RCC 7860 (cell line): ENCODE data around the gene ACTMAP.
"Not testable (repeated sequence)": the region's sequence is repeated elsewhere in the genome, so short reads cannot be mapped to it uniquely, and the experiment has no call there.

Source experiments
- DNase-seq: peaks from one replicate; pipeline ENCODE4 v3.0.0-alpha.2; 2015; ENCODE audit warnings: low spot score
- FAIRE-seq: peaks from 2 replicates; lab custom pipeline; 2012; peaks lifted over from hg19 to GRCh38; lab: Jason Lieb, UNC

Gene ACTMAP

DNA sequence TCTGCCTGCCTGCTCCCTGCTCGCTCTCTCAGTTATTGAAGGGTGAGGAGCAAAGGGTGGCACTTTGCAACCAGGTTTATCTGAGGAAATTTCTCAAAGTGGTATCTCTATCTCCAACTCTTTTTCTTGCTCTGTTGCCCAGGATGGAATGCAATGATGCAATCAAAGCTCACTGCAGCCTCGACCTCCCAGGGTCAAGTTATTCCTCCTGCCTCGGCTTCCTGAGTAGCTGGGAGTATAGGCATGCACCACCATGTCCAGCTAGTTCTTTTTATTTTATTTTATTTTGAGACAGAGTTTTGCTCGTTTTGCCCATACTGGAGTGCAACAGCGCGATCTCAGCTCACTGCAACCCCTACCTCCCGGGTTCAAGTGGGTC lies 4.9 kb downstream of the ACTMAP start:
- FAIRE-seq = no peak
- peak; percentile 24 for DNase-seq

DNA sequence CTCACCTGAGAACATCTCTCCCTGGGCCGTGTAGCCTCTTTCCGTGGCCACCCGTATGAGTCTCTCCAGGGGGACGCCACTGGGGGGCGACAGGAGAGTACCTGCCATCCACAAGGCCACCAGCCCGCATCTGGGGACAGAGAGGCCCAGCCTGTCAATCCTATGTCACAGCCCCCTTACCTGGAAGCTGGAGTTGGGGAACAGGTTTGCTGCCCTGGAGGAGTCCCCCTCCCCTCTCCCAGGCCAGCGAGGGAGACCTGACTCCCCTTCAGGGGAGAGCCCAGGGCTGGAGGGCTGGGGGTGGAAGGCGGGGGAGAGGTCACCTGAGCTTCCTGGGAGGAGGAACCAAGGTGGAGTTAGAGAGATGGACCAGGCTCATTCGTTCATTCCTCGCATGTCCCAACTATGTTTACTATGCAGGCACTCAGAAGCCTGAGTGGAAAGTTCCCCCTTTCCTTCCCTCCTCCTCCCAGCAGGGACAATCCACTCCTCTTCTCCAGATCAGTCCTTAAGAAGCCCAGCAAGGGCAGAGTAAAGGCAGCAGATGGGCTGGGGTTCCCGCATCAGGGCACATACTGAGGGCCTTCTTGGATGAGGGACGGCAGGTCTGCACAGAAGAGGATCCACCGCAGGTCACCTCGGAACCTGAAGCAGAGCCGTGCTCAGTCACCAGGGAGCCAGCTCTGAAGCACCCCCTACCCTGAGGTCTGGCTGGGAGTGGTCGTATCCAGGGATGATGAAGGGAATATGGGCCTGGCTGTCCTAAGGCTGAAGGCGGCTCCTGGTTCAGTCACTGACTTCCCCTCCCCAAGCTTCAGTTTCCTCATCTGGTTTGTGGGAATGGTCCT lies 5.5 kb downstream of the ACTMAP start:
- DNase-seq (no peak), FAIRE-seq (no peak)

DNA sequence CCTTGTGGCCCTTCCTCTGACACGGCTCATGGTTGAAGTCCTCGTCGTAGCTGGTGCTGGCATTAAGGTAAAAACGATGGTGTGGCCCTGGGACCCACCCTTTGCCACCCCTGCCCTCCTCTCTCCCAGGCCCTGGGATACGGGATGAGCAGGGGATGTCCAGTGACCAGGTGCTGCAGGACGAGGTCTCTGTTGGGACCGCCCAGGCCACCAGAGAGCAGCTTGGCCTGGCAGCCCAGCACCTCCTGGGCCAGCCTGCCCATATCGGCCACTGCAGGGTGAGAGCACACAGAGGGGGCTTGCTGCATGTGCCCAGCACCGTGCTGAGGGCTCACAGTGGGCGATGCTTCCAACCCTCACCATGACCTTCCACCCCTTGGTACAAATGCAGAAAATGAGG lies 6.4 kb downstream of the ACTMAP start:
- DNase-seq = no peak
- no peak for FAIRE-seq

DNA sequence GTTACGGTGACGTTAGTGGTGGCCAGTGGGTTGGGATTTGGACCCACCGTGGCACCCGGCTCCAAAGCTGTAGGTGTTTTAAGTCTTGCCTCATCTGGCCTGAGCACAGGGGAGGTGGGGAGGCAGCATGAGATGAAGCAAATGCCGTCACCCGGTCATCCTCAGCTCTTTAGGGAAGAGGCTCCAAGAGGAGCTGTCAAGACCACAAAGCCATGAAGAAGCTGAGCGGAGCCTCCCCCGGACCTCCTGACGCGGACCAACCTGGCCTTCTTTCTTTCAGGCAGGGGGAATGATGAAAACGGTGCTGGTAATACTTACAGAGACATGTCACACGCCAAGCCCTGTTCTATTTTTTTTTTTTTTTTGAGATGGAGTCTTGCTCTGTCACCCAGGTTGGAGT lies 7.4 kb downstream of the ACTMAP start:
- DNase-seq (no peak), FAIRE-seq (no peak)

DNA sequence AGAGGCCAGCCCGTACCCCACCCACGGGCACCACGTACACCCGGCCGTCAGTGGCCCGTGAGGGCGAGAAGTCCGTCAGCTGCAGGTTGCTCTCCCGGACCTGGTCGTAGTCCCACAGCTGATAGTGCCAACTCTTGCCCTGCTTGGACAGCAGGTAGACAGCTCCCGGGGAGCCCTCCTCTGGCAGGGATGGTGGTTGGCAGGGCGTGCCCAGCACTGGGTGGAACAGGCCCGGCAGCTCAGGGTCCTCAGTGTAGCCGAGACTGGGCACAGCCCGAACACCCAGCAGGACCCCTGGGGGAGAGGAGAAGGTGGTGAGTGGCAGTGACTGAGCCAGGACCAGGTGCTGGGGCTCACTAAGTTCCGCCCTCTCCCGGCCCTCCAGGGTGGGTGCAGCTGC lies 7.8 kb downstream of the ACTMAP start:
- FAIRE-seq = no peak
- DNase-seq = no peak

DNA sequence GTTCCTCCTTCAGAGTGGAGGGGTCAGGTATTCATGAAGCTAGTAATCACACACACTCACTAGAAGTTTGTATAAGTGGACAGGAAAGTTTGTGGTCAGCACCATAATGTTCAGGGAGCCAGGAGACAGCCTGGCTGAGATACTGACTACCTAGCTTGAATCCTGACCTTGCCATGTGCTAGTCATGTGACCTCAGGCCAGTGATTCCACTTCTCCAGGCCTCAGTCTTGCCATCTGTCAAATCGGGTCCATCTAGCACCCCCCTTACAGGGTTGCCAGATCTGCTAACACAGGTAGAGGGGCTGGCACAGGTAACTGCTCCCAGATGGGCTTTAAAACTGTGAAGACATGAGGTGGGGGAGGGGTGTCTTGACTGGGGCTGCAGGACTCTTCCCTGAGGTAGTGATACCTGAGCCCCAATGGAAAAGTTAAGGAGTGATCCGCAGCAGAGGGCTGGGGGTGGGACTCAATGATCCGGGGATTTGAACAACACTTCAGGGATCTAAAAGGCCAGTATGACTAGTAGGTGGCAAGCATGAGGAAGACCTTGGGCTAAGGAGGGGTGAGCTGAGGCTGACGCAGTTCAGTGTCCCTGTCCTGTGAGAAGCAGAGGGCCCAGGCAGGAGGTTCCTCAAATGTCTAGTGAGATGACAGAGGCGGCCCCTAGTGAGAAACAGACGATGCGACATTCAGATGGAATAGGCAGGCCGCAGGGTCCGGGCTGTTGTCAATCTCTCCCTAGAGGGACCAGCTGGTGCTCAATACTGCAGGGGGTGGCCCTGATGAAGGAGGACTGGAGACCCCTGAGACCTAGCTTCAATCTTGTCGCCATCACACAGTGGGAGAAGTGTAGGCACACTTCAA lies 8.5 kb downstream of the ACTMAP start:
- DNase-seq = no peak
- no peak for FAIRE-seq

DNA sequence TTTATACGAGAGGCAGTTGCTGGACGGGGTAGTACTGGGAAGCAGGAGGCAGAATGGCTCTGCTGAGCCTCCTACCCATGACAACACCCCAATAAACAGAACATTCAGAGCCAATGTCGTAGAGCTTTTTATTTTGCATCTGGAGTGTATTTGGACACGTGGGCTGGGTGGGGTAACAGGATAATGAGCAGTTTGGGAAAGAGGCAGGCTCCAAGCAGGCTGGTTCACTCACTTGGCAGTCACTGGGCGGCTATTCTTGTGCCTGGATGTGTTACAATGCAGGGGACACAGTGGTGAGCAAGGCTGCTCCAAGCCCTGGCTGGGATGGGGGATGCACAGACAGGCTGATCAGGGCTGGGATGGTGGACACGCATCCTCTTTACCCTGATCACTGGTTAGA lies 9.5 kb downstream of the ACTMAP start:
- no peak for DNase-seq
- FAIRE-seq = no peak

DNA sequence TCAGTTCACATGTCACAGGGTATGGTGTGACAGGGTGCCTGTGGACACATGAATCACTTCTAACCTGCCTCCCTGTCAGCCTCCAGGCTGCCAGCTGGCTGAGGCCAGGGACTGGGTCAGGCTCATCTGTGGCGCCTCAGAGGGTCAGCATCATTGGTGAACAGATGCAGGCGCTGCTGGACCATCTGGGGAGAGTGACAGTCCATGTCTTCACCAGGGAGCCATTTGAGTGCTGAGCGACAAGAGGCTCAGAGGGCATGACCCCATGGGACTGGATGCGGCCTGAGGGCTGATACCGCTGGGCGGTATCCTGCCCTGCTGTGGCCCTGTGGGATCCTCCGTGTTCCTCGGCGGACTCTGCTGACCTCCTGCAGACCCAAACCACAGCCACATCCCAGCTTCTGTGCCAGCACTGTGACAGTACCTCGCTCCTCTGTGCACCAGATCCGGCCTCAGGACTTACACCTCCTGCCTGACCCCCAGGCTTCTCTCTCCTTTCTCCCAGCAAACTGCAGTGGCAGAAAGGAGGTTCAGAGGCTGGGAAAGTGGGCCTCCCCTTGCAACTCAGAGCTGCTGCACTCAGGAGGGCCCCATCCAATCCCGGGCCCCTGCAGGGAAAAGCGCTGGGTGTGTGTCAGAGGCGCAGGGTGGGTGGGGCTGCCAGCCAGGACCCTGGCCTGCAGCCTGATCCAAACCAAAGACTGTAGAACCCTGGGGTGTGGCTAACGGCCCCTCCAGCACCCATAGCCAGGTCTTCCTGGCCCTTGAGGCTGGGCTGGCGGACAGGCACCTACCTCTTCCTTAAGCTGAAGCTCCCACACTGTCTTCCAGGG lies 10.2 kb downstream of the ACTMAP start:
- FAIRE-seq (no peak), DNase-seq (no peak)

DNA sequence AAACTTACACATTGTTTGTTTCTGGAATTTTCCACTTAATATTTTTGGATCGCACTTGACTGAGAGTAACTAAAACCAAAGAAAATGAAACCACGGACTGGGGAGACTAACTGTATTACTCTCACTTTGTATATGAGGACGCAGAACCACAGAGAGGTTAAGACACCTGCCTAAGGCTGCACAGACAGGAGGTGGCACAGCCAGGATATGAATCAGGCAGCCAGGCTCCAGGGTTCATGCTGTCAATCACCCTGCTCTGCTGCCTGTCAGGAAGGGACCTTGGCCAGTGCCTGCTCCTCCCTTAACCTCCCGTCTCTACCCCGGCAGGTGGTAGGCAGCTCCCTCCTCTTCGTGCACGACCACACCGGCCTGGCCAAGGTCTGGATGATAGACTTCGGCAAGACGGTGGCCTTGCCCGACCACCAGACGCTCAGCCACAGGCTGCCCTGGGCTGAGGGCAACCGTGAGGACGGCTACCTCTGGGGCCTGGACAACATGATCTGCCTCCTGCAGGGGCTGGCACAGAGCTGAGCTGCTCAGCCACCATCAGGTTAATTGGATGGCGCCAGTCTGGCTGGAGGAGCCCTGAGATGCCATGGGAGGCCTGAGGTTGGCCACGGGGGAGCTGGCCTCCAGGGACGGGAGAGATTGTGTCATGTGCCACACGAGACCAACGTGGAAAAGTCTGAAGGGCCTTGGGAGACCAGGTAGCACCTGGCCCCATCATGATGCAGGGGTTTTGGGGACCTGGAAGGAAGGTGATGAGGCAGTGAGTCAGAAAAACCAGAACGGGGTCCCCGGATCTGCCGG lies 11.0 kb downstream of the ACTMAP start:
- FAIRE-seq (no peak), DNase-seq (no peak)

DNA sequence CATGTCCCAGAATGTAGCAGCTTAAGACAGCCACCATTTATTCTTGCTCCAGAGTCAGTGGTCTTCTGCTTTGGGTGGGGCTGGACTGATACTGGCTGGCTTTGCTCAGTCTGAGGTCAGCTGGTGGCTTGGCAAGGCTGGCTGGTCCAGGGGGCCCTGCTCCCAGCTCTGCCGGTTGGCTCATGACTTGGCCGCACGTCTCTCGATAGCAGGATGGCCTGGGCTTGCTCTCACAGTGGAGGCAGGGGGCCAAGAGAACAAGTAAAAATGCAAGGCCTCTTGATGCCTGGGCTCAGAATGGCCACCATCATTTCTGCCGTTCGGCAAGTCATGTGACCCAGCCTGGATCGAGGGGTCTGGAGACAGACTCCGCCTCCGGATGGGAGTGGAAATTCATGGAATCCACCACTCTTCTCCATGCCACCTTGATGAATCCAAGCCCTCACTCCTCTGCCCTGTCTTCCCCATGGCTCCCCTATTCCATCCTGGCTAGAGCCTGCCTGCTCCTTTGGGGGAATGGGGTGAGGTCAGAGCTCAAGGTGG lies 13.1 kb downstream of the ACTMAP start:
- DNase-seq (no peak), FAIRE-seq (no peak)

DNA sequence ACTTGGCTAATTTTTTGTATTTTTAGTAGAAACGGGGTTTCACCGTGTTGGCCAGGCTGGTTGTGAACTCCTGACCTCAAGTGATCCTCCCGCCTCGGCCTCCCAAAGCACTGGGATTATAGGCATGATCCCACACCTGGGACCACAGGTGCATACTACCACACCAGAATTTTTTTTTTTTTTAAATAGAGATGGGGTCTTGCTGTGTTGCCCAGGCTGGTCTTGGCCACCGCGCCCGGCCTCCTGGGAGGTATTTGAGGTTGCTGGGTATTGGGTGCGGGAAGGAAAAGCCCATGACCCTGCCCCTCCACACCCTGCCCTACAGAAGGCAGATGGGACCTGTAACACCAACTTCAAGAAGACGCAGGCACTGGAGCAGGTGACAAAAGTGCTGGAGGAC lies 13.6 kb downstream of the ACTMAP start:
- no peak for FAIRE-seq
- DNase-seq = no peak

DNA sequence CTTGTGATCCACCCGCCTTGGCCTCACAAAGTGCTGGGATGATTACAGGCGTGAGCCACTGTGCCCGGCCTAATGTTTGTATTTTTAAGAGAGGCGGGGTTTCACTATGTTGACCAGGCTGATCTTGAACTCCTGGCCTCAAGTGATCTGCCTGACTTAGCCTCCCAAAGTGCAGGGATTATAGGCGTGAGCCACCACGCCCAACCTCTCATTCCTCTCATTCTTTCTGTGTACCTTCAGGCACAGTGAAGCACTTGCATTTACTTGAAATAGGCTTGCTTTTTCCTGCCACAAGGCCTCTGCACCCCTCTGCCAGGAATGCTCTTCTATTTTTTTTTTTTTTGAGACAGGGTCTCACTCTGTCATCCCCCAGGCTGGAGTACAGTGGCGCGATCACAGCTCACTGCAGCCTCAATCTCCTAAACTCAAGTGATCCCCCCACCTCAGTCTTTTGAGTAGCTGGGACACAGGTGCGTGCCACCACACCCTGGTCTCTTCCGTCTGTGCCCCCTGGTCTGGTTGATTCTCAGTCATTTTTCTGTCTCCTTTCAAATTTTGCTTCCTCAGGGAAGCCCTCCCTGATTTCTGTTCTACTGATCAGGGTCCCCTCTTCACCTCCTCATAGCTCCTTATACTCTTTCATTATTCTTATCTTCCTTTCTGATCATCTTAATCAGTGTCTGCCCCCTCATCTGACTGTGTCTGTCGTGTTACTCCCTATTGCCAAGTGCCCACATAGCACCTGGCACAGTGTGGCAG lies 15.1 kb downstream of the ACTMAP start:
- FAIRE-seq = no peak
- no peak for DNase-seq

DNA sequence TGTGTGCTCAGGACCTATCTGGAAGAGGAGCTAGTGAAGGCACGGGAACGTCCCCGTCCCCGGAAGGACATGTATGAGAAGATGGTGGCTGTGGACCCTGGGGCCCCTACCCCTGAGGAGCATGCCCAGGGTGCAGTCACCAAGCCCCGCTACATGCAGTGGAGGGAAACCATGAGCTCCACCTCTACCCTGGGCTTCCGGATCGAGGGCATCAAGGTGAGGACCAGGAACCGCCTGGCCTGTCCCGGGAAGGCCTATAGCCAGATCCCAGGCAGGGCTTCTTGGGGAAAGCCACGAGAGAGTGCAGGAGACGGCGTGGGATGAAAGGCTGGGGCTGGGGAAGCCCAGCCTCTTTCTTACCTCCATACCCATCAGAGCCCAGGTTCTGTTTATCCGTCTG lies 17.1 kb downstream of the ACTMAP start:
- no peak for DNase-seq
- no peak for FAIRE-seq

DNA sequence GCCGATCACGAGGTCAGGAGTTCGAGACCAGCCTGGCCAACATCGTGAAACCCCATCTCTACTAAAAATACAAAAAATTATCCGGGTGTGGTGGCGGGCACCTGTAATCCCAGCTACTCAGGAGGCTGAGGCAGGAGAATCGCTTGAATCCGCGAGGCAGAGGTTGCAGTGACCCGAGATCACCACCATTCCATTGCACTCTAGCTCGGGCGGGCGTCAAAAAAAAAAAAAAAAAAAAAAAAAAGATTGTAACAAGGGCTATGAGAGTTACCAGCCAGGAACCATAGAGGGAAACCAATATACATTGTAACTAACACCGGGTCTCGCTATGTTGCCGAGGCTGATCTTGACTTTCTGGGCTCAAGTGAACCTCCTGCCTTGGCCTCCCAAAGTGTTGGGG lies 18.0 kb downstream of the ACTMAP start:
- not testable (repeated sequence) for DNase-seq, FAIRE-seq

DNA sequence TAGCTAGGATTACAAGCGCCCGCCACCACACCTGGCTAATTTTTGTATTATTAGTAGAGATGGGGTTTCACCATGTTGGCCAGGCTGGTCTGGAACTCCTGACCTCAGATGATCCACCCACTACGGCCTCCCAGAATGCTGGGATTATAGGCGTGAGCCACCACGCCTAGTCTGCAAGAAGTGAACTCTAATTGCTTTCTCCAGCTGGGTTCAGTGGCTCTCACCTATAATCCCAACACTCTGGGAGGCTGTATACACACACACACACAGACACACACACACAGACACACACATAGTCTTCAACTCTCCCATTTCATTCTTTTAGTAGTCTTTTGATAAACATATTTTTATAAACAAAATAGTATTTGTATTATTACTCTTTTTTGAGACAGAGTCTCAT lies 20.2 kb downstream of the ACTMAP start:
- not testable (repeated sequence) for FAIRE-seq, DNase-seq

DNA sequence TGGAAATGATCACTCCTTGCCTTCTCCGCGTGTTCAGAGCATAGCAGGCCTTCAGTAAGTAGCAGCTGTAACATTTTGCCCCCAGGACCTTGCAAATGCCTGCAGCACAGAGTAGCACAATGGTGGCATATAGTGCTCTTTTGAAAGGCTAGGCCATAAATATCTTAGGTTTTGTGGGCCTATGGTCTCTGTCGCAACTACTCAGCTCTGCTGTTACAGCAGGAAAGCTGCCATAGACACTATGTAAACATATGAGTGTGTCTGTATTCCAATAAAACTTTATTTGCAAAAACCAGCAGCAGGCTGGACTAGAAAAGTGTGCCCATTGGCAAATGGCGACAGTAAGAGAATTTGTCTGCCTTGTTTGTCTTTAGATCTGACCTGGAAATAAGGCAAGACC lies 24.0 kb downstream of the ACTMAP start:
- no peak for DNase-seq
- FAIRE-seq = no peak

DNA sequence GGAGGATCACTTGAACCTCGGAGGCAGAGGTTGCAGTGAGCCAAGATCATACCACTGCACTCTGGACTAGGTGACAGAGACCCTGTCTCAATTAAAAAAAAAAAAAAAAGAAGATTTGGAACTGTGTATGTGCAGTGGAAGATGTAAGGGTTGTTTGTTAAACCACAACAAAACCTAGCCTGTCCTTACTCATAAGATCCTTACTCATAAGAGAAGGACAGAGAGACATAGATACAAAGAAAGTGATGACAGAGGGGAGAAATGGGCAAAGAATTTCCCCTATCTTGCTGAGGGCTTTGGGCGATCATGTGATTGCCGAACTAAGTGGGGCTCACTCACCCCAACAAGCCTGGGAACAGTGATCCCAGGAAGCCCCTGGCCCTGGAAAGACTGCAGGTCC lies 25.4 kb downstream of the ACTMAP start:
- FAIRE-seq = no peak
- DNase-seq = no peak

DNA sequence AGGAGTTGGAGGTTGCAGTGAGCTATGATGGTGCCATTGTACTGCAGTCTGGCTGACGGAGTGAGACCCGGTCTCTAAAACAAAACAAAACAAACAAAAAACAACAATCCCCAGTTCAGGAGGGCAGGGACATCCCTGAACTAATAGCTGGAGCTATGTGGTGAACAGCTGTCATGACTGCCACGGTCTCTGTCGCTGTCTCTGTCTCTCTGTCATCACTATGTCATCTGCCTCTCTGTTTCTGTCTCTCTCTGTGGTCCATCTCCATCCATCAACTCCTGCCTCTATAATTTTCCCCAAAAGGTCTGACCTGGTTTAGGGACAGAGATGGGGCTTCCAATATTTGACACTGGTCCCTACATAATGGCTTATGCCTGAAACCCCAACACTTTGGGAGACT lies 26.0 kb downstream of the ACTMAP start:
- FAIRE-seq = no peak
- DNase-seq = no peak

DNA sequence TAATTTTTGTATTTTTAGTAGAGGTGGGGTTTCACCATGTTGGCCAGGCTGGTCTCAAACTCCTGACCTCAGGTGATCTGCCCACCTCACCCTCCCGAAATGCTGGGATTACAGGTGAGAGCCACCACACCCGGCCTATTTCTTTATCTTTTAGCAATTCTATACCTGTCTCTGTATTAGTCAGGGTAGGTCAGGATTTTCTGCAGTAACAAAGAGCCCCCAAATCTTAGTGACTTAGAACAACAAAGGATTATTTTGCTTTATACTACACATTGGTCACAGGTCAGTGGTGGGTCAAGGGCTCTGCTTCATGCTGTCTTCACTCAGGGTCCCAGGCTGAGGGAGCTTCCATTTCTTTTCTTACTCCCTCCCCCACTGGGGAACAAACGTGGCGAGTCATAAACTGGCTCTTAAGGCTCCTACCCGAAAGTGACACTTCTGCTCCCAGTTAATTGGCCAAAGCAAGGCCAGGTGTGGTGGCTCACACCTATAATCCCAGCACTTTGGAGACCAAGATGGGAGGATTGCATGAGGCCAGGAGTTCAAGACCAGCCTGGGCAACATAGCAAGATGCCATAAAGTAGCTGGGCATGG lies 26.5 kb downstream of the ACTMAP start:
- no peak for DNase-seq
- FAIRE-seq = no peak
